NCI-H1092 (cell line): ENCODE results near the gene ZDHHC11B.
"Not testable (repeated sequence)": the region's sequence is repeated elsewhere in the genome, so short reads cannot be mapped to it uniquely, and the experiment has no call there.

Source experiments
- DNase-seq: peaks from one replicate; lab custom pipeline; 2025; lab: John Stamatoyannopoulos, UW

ZDHHC11B gene

GRCh38 chr5:783881-784427 lies 575 bp downstream of the ZDHHC11B start:
- DNase-seq = not testable (repeated sequence)

GRCh38 chr5:783049-783802 lies 1.3 kb downstream of the ZDHHC11B start:
- DNase-seq = not testable (repeated sequence)

- not testable (repeated sequence) for DNase-seq
Observed at GRCh38 chr5:782356-782755, 2.2 kb downstream of the ZDHHC11B start.

GRCh38 chr5:780571-780970 lies 4.0 kb downstream of the ZDHHC11B start:
- DNase-seq = not testable (repeated sequence)

- DNase-seq = not testable (repeated sequence)
Observed at GRCh38 chr5:778967-779366, 5.6 kb downstream of the ZDHHC11B start.

- DNase-seq = not testable (repeated sequence)
Observed at GRCh38 chr5:778421-778820, 6.1 kb downstream of the ZDHHC11B start.

- no peak for DNase-seq
Observed at GRCh38 chr5:777756-778161, 6.8 kb downstream of the ZDHHC11B start.

GRCh38 chr5:776862-777711 lies 7.4 kb downstream of the ZDHHC11B start:
- no peak for DNase-seq

- no peak for DNase-seq
Observed at GRCh38 chr5:775961-776861, 8.3 kb downstream of the ZDHHC11B start.

GRCh38 chr5:775595-775960 lies 9.0 kb downstream of the ZDHHC11B start:
- not testable (repeated sequence) for DNase-seq

- DNase-seq = not testable (repeated sequence)
Observed at GRCh38 chr5:774854-775505, 9.5 kb downstream of the ZDHHC11B start.

GRCh38 chr5:774304-774703 lies 10.2 kb downstream of the ZDHHC11B start:
- not testable (repeated sequence) for DNase-seq

GRCh38 chr5:773517-774264 lies 10.8 kb downstream of the ZDHHC11B start:
- DNase-seq = no peak

- DNase-seq = not testable (repeated sequence)
Observed at GRCh38 chr5:772931-773330, 11.6 kb downstream of the ZDHHC11B start.

- not testable (repeated sequence) for DNase-seq
Observed at GRCh38 chr5:772547-772890, 12.0 kb downstream of the ZDHHC11B start.

- not testable (repeated sequence) for DNase-seq
Observed at GRCh38 chr5:771841-772546, 12.5 kb downstream of the ZDHHC11B start.

GRCh38 chr5:771087-771781 lies 13.3 kb downstream of the ZDHHC11B start:
- not testable (repeated sequence) for DNase-seq

GRCh38 chr5:770585-770984 lies 13.9 kb downstream of the ZDHHC11B start:
- DNase-seq = not testable (repeated sequence)

- DNase-seq = not testable (repeated sequence)
Observed at GRCh38 chr5:769485-770145, 14.9 kb downstream of the ZDHHC11B start.
